GM10847 (cell line): ENCODE data around the gene FADS2.

Experiments used
- POLR2A ChIP-seq: IDR thresholded peaks from 2 replicates; pipeline ENCODE4 v1.6.1; 2011; ENCODE audit not compliant: insufficient read length; ENCODE audit errors: extremely low read depth

FADS2 gene

DNA sequence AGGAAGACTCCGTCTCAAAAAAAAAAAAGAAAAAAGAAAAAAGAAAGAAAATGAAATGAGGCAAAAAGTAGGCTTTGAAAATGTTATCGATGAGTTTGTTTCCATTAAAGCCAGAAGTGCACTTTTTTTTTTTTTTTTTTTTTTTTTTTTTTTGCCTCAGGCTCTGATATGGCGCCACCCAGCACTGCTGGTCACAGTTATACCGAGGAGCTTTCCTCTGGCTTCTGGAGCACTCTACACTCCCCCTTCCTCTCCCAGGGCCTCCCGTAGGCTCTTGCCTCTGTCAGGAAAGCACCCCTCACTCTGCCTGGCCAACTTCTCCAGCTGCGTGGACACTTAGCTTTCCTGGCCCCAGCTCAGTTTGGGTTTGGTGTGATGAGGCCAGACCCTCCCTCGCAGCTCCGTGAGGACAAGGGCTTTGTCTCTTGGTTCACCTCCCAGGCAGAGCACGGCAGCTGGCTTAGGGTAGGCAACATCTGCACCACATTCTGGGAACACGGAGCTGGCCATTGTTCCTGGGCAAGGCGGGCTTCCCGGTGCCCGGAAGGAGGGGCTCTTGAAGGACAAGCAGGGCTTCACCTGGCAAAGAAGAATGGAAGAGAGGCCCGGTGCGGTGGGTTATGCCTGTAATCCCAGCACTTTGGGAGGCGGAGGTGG, 16.9 kb downstream of the FADS2 start:
- no peak for TF ChIP-seq POLR2A

DNA sequence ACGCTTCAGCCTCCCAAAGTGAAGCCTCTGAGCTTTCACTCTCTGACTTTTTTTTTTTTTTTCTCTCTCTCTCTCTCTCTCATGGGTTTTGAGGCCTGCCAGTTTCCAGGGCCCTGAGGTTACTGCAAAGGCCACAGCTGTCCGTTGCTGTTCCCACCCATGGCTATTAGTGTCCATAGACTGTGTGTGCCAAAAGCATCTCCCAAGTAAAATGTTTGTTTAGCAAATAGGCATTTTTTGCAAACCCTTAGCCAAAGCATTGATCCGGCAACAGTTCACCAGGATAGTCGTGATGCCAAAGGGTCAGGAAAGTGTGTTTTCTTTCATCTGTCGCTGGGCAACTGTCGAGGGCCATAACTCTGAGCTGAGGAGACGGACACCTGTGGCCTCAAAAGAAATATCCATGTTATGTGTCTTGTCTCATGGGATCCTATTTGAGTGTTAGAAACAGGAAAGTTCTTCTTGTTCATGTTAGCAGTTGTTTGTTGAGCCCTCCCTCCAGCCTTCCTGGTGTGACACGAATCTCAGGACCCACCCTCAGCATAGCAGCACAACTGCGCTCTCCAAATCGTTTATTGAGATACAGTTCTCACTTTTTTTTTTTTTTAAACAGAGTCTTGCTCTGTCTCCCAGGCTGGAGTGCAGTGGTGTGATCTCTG, 18.4 kb downstream of the FADS2 start:
- TF ChIP-seq POLR2A, result no peak

GRCh38 chr11:61847914-61848581, 19.9 kb downstream of the FADS2 start:
- no peak for TF ChIP-seq POLR2A

DNA sequence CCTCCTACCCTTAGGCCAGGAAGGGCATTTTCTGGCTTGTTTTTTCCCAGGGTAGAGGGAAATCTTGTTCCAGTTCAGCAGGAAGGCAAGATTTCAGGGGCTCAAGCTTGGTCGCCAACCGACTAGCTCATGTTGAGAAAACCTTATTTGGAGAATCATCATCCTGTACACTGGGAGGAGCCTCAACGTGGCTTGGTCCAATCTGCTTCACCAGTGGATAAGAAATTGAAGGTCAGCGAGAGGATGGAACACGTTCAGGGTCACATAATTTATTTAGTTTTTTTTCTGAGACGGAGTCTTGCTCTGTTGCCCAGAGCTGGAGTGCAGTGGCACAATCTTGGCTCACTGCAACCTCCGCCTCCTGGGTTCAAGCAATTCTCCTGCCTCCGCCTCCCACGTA, 20.5 kb downstream of the FADS2 start:
- no peak for TF ChIP-seq POLR2A

DNA sequence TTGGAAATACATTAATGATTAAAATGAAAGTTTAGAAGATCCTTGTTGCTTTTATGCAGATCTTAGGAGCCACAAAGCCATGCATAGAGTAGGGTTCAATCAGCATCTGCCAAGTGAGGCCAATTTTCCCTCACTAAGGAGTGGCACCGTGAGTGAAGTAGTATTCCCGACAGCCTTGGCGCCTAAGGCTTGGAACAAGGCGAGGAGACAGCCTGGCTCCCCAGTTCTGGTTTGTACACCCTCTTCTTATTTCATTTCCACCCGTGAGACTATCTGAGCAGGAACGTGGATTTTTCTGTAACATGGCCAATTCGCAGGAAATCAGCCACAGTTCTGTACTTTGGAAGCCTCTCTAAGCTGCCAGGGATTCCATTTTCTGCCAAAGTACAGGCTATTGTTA, 22.6 kb downstream of the FADS2 start:
- no peak for TF ChIP-seq POLR2A

DNA sequence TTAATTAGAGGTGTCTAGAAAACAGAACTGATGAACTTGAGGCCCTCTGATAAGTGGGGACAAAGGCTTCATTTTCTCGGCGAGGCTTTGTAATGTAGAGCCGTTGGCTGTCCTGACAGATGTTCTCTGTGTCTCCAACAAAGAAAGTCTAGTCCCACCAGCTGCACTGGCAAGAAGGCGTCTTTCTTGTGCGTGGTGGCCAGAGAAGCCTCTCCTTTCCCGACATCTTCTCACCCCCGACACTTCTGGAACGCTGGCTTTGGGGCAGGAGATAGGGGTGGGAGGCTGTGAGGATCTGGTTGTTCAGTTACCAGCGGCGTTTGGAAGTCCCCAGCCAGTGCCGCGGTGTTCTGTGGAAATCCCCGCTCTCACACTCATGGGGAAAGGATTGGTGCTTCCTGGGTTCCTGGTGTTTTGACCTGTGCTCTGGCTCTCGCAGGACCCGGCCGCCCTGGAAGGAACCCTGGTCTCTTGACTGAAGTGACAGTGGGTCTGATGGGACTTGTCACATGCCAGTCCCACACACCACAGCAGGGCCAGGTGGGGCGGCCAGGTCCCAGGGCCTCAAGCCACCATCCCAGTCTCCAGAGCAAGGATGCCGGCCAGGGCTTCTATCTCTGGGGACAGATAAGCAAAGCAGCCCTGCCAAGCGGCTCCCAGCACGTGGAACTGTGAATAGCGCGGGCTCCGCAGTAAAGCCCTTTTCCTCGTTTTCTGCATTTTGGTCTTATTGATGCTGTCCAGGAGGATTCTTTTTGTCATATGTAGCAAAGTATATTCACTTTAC, 23.2 kb downstream of the FADS2 start:
- TF ChIP-seq POLR2A, result no peak

- TF ChIP-seq POLR2A, result no peak
These were observed 23.8 kb downstream of the FADS2 start for GRCh38 chr11:61851900-61852295.

GRCh38 chr11:61853698-61854169, 25.6 kb downstream of the FADS2 start:
- TF ChIP-seq POLR2A, result no peak

DNA sequence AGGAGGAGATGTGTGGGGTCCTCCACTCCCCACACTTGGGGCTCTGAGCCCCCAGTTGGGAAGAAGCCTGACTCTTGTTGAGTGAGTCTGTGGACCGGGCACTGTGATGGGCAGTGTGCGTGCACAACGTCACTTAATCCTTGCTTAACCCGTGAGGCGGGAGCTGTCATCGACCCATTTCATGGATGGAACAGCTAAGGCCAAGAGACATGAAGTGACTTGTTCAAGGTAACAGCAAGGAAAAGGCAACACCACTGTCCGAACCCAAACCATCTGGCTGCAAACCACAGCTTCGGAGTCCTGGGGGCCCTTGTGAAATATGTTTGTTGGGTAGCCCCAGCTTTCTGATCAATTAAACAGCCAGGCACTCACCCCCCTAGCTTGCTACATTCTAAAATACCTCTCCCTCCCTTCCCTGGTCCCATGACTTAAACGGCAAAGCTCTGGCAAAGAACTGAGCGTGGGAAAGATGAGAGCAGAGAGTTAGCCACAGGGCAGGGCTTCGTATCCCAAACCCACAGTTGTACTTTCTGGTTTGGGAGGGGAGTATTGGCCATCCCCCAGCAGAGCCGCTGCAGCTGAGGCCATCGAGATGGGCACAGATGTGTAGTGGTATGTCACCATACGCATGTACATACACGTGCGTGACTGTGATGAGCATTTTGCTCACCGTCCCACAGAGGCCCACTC, 26.3 kb downstream of the FADS2 start:
- no peak for TF ChIP-seq POLR2A

GRCh38 chr11:61854966-61855714, 27.0 kb downstream of the FADS2 start:
- no peak for TF ChIP-seq POLR2A

GRCh38 chr11:61855939-61856680, 28.0 kb downstream of the FADS2 start:
- TF ChIP-seq POLR2A, result no peak

GRCh38 chr11:61860054-61860903, 32.2 kb downstream of the FADS2 start:
- no peak for TF ChIP-seq POLR2A

DNA sequence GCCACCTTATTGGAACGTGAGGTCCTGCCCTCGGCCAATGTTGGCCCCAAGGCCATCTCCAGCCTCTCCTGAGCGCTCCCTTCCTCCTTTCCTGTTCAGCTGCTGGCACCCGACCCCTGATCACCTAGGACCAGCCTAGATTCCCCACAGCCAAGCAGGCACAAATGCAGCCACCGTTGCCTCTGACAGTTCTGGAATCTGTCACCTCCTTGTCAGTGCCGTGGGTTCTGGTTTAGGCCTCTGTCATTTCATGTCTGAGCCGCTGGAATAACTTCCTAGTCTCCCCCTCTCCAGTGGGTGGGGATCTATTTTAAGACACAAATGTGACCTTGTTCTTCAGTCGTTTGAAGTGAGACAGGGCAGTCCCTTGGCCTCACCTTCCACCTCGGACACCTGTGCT, 33.5 kb downstream of the FADS2 start:
- no peak for TF ChIP-seq POLR2A
